LoVo (cell line): ENCODE results near the gene DMBT1.

Source experiments
- DNase-seq: peaks from one replicate; pipeline ENCODE4 v3.0.0-alpha.2; 2016; ENCODE audit warnings: low spot score

Gene DMBT1

DNA sequence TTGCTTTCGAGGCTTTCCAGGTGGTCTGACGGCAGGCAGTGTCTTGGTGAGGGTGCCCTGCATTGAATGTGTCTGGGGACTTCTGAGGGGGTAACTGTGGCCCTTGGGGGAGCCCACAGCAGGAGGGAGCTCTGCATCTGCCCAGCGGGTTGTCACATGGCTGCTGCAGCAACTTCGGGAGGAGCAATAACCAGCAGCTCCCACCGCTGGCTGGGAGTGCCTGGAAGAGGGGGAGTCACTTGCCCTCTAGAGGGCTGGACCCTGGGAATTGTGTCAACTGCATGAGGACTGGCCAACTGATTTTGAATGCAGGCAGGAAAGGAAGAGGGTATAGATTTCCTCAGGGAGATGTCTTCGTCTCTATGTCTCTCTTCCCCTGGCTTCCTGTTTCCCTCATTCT lies 112.7 kb downstream of the DMBT1 start:
- DNase-seq, result no peak

GRCh38 chr10:122673731-122674130 lies 113.2 kb downstream of the DMBT1 start:
- DNase-seq, result no peak

DNA sequence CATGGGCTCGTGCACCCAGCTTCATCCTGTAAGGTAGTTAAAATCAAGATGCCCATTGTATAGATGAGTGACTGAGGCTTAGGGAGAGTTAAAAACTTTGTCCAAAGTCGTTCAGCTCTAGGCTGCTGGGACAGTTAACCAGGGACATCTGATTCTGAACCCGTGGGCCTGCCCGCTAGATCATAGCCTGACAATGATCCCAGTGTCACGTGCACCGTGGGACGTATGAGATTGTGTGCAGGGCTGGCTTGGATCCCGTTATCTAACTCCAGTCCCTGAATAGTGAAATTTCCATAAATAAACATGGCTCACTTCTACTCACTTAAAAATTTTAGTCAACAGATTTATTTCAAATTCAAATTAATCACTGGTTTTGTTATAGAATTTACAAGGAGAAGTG lies 114.2 kb downstream of the DMBT1 start:
- DNase-seq, result no peak

- DNase-seq, result no peak
Observed at GRCh38 chr10:122675278-122675677, 114.7 kb downstream of the DMBT1 start.

- no peak for DNase-seq
Observed at GRCh38 chr10:122678266-122678665, 117.7 kb downstream of the DMBT1 start.

DNA sequence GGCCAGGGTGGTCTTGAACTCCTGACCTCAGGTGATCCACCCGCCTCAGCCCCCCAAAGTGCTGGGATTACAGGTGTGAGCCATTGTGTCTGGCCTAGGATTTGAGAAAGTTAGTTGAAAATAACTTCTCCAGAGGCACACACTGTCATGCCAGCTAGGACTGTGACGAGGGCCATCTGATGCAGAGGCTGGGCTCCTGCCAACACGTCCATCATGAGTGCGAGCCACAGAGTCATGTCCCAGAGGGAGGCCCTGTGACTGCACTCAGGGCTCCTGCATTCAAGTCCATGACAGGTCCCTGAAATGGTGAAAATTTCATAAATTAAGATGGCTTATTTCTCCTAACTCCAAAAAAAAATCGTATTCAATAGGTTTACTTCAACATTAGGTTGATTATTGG lies 122.0 kb downstream of the DMBT1 start:
- DNase-seq, result no peak

DNA sequence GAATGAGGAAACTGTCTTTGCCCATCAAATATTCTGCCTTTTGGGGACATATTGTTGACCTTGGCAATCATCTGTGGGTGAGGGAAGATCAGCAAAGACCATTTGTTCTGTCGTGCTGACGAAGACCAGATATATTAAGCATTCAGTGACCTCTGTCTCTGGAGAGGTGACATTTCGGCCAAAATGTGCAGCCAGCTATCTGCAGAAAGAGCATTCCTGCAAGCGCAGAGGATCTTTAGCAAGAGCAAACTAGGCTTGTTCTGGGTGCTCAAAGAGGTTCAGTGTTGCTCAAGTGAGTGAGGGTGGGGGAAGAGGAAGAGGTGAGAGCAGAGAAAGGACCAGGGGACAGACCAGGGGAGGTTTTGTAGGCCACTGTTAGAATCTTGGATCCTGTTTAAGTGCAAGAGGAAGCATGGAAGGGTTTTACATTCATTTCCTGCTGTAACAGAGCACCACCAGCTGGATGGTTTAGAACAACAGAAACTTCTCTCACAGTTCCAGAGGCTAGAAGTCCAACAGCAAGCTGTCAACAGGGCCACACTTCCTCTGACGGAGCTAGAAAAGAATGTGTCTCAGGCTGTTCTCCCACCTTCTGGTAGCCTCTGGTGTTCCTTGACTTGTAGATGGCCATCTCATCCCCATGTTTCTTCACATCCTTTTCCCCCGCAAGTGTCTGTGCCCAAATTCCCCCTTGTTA lies 127.9 kb downstream of the DMBT1 start:
- no peak for DNase-seq

DNA sequence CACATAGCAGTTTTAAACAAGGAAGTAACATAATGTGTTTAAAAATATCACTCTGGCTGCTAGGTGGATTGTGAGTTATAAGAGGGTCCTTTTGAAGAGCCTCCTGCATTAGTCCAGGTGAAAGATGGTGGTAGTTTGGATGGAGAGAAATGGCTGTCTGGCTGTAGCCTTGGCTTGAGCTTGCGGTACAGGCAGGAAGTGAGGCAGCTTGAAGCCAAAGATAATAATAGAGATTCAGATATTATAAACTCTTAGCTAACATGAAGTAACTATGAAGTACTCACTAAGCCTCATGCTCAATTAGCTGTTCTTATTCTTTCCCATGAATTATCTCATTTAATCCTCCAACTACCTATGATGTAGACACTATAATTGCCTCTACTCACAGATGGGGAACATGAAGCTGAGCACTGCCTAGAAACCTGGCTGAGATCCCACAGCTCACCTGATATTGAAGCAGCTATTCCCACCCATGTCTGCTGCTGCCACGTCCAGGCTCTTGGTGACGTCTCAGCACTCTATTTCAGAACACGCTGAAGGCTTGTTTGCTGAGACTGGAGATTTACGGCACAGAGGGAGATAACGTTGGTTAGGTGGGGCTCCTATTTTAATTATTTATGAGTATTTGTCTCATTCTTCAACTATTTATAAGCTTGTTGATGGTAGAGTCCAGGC lies 128.7 kb downstream of the DMBT1 start:
- DNase-seq, result no peak

DNA sequence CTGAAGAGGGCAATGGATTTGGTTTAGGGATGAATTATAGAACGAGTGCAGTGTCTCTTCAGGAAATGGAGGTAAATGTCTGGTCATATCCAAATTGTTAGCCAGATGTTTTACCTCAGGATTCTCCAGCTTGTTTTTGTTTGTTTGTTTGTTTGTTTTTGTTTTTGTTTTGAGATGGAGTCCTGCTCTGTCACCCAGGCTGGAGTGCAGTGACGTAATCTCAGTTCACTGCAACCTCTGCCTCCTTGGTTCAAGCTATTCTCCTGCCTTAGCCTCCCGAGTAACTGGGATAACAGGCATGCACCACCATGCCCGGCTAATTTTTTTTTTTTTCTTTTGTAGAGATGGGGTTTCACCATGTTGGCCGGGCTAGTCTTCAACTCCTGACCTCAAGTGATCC lies 132.2 kb downstream of the DMBT1 start:
- no peak for DNase-seq
